ENCODE measurements around the gene AIF1. TPM values are rescaled to one million over a fixed set of nuclear protein-coding genes. Genes with fewer than 3 reads are reported as not detected.

AIF1 gene
- total and polyA plus RNA-seq, 2 donors (not counting 1 experiment from before 2014, with no cell fraction given) = not detected

GRCh38 chr6:31631209-31631608 is 16.2 kb downstream of the AIF1 start:
- no peak overlapping the region for H3K4me2 ChIP-seq (ENCODE audit: extremely low read depth, insufficient read depth, low read length)
- peaks cover 22% of the 10 kb centered on the region for H3K79me2 ChIP-seq (ENCODE audit: control insufficient read depth, insufficient read depth, low read length)
- peaks cover 64% of the 10 kb centered on the region for H3K36me3 ChIP-seq (ENCODE audit: control insufficient read depth, insufficient read depth, low read length)
- H2AFZ ChIP-seq (ENCODE audit: low read length) = no peak overlapping the region
- no peak overlapping the region for H3K27ac ChIP-seq (ENCODE audit: insufficient read depth, low read length)
- H4K20me1 ChIP-seq (ENCODE audit: control insufficient read depth, extremely low read depth, insufficient read depth, low read length) = no peaks in the 10 kb centered on the region
- TF ChIP-seq, protein P1, sequence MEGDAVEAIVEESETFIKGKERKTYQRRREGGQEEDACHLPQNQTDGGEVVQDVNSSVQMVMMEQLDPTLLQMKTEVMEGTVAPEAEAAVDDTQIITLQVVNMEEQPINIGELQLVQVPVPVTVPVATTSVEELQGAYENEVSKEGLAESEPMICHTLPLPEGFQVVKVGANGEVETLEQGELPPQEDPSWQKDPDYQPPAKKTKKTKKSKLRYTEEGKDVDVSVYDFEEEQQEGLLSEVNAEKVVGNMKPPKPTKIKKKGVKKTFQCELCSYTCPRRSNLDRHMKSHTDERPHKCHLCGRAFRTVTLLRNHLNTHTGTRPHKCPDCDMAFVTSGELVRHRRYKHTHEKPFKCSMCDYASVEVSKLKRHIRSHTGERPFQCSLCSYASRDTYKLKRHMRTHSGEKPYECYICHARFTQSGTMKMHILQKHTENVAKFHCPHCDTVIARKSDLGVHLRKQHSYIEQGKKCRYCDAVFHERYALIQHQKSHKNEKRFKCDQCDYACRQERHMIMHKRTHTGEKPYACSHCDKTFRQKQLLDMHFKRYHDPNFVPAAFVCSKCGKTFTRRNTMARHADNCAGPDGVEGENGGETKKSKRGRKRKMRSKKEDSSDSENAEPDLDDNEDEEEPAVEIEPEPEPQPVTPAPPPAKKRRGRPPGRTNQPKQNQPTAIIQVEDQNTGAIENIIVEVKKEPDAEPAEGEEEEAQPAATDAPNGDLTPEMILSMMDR (conservative IDR thresholded peaks at IDR 0.05 in 1 of 2, IDR thresholded peaks at IDR 0.05 in 1 of 2; ENCODE audit: low read depth in 1 of 2, low read length in 2 of 2) = no peak
- TF ChIP-seq EZH2 (IDR thresholded peaks at IDR 0.05; ENCODE audit: low read length, missing control alignments) = no peak
- H3K27me3 ChIP-seq (ENCODE audit: control insufficient read depth, insufficient read depth, low read length) = no peaks in the 10 kb centered on the region
- no peak for DNase-seq (ENCODE audit: low read depth in 2 of 2)
- no peak overlapping the region for H3K4me3 ChIP-seq (replicated peaks in 1 of 4; ENCODE audit: control extremely low read depth in 1 of 4, insufficient read depth in 1 of 4, low read depth in 3 of 4, low read length in 4 of 4)
- H3K4me1 ChIP-seq (ENCODE audit: control insufficient read depth, extremely low read depth, insufficient read depth, low read length) = peaks cover 2% of the 10 kb centered on the region
- no peak overlapping the region for H3K9ac ChIP-seq (ENCODE audit: insufficient read depth, low read length)
- H3K9me3 ChIP-seq (ENCODE audit: control insufficient read depth, insufficient read depth, low read depth, low read length) = no peaks in the 10 kb centered on the region

DNA sequence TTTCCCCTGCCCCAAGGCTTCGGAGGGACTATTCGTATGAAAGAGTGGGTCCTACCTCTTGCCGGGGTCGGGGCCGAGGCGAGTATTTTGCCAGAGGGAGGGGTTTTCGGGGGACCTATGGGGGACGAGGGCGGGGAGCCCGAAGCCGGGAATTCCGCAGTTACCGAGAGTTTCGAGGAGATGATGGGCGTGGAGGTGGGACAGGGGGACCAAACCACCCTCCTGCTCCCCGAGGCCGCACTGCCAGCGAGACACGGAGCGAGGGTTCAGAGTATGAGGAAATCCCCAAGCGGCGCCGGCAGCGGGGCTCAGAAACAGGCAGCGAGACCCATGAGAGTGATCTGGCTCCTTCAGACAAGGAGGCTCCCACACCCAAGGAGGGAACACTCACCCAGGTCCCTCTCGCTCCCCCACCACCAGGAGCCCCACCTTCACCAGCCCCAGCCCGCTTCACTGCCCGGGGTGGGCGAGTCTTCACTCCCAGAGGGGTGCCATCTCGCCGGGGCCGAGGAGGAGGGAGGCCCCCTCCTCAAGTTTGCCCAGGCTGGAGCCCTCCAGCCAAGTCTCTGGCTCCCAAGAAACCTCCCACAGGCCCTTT is 16.7 kb downstream of the AIF1 start:
- no peak for DNase-seq (ENCODE audit: low read depth in 2 of 2)
- Histone ChIP-seq H2AFZ (ENCODE audit: low read length) (no peak overlapping the region), H3K79me2 (ENCODE audit: control insufficient read depth, insufficient read depth, low read length) (peaks cover 19% of the 10 kb centered on the region), H3K4me3 (replicated peaks in 1 of 4; ENCODE audit: control extremely low read depth in 1 of 4, insufficient read depth in 1 of 4, low read depth in 3 of 4, low read length in 4 of 4) (no peak overlapping the region), H3K9me3 (ENCODE audit: control insufficient read depth, insufficient read depth, low read depth, low read length) (no peaks in the 10 kb centered on the region), H3K36me3 (ENCODE audit: control insufficient read depth, insufficient read depth, low read length) (peaks cover 67% of the 10 kb centered on the region), H4K20me1 (ENCODE audit: control insufficient read depth, extremely low read depth, insufficient read depth, low read length) (no peaks in the 10 kb centered on the region), H3K4me1 (ENCODE audit: control insufficient read depth, extremely low read depth, insufficient read depth, low read length) (peaks cover 2% of the 10 kb centered on the region), H3K9ac (ENCODE audit: insufficient read depth, low read length) (no peak overlapping the region), H3K27me3 (ENCODE audit: control insufficient read depth, insufficient read depth, low read length) (no peaks in the 10 kb centered on the region), H3K4me2 (ENCODE audit: extremely low read depth, insufficient read depth, low read length) (no peak overlapping the region), H3K27ac (ENCODE audit: insufficient read depth, low read length) (no peak overlapping the region)
- TF ChIP-seq, protein P1 (conservative IDR thresholded peaks at IDR 0.05 in 1 of 2, IDR thresholded peaks at IDR 0.05 in 1 of 2; ENCODE audit: low read depth in 1 of 2, low read length in 2 of 2) = no peak
- TF ChIP-seq EZH2 (IDR thresholded peaks at IDR 0.05; ENCODE audit: low read length, missing control alignments) = no peak

- Histone ChIP-seq H3K9ac (ENCODE audit: insufficient read depth, low read length) (no peak overlapping the region), H3K27ac (ENCODE audit: insufficient read depth, low read length) (no peak overlapping the region), H4K20me1 (ENCODE audit: control insufficient read depth, extremely low read depth, insufficient read depth, low read length) (no peaks in the 10 kb centered on the region), H3K4me1 (ENCODE audit: control insufficient read depth, extremely low read depth, insufficient read depth, low read length) (peaks cover 2% of the 10 kb centered on the region), H3K4me2 (ENCODE audit: extremely low read depth, insufficient read depth, low read length) (no peak overlapping the region), H3K36me3 (ENCODE audit: control insufficient read depth, insufficient read depth, low read length) (peaks cover 67% of the 10 kb centered on the region), H3K79me2 (ENCODE audit: control insufficient read depth, insufficient read depth, low read length) (peaks cover 18% of the 10 kb centered on the region), H3K9me3 (ENCODE audit: control insufficient read depth, insufficient read depth, low read depth, low read length) (no peaks in the 10 kb centered on the region), H3K27me3 (ENCODE audit: control insufficient read depth, insufficient read depth, low read length) (no peaks in the 10 kb centered on the region), H2AFZ (ENCODE audit: low read length) (no peak overlapping the region), H3K4me3 (replicated peaks in 1 of 4; ENCODE audit: control extremely low read depth in 1 of 4, insufficient read depth in 1 of 4, low read depth in 3 of 4, low read length in 4 of 4) (no peak overlapping the region)
- DNase-seq (ENCODE audit: low read depth in 2 of 2) = no peak
- TF ChIP-seq, protein P1 (conservative IDR thresholded peaks at IDR 0.05 in 1 of 2, IDR thresholded peaks at IDR 0.05 in 1 of 2; ENCODE audit: low read depth in 1 of 2, low read length in 2 of 2) = no peak
- no peak for TF ChIP-seq EZH2 (IDR thresholded peaks at IDR 0.05; ENCODE audit: low read length, missing control alignments)
These were observed 17.4 kb downstream of the AIF1 start for GRCh38 chr6:31632279-31632946.

All from fibroblast of lung (primary cell).